WERI-Rb-1 (cell line): ENCODE data around the gene KCNB1.

Experiments used
- DNase-seq: peaks from one replicate; pipeline ENCODE4 v3.0.0-alpha.2; 2020
- H3K27ac ChIP-seq: fragments of 250-450 bp; sonication (Bioruptor Pico); 2 replicates; pipeline ENCODE4 v1.5.1; 2020; ENCODE audit warnings: mild to moderate bottlenecking, moderate library complexity
- H3K27me3 ChIP-seq: fragments of 250-450 bp; sonication (Bioruptor Pico); 2 replicates; pipeline ENCODE4 v1.5.1; 2021; ENCODE audit warnings: mild to moderate bottlenecking, low read depth, moderate library complexity; ENCODE audit not compliant: insufficient read depth, severe bottlenecking
- H3K36me3 ChIP-seq: fragments of 250-450 bp; sonication (Bioruptor Pico); 2 replicates; pipeline ENCODE4 v1.5.1; 2020; ENCODE audit warnings: mild to moderate bottlenecking, moderate library complexity
- H3K4me3 ChIP-seq: 2 replicates; pipeline ENCODE4 v1.5.1; 2011; ENCODE audit warnings: low read depth, mild to moderate bottlenecking, control low read depth, low read length
- H3K9me3 ChIP-seq: fragments of 250-450 bp; sonication (Bioruptor Pico); 2 replicates; pipeline ENCODE4 v1.5.1; 2021; ENCODE audit warnings: mild to moderate bottlenecking, moderate library complexity; ENCODE audit not compliant: severe bottlenecking
- TF ChIP-seq, protein P1 (sequence below): IDR thresholded peaks from 2 replicates; pipeline ENCODE4 v1.5.1; 2011; ENCODE audit warnings: low read depth, mild to moderate bottlenecking, control low read depth, inconsistent platforms, low read length

The KCNB1 gene

DNA sequence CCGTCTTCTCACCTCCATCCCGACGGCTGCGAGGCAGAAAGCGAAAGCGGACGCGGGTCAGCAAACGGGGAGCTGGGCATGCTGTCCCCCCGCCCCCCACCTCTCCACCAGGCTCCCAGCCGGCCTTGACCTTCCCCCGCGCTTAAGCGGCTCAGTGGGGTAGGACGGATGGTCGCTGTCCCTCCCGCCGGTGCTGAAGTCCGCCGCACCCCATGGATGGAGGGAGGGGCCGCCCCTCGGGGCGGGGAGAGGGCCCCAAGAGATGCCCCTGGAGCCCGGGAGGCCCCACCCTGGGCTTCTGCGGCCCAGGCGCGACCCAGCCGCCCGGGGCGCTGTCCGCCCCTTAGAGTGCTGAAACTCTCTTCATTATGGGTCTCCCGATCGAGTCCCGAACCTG lies at the start of gene KCNB1:
TSS of gene KCNB1 (minus strand) at position 48 of the 397 bp plus-strand sequence. CDS start 188 bp downstream, outside the sequence.
- H3K9me3 ChIP-seq: peaks cover 2% of the 10 kb centered on the region
- TF ChIP-seq, protein P1, sequence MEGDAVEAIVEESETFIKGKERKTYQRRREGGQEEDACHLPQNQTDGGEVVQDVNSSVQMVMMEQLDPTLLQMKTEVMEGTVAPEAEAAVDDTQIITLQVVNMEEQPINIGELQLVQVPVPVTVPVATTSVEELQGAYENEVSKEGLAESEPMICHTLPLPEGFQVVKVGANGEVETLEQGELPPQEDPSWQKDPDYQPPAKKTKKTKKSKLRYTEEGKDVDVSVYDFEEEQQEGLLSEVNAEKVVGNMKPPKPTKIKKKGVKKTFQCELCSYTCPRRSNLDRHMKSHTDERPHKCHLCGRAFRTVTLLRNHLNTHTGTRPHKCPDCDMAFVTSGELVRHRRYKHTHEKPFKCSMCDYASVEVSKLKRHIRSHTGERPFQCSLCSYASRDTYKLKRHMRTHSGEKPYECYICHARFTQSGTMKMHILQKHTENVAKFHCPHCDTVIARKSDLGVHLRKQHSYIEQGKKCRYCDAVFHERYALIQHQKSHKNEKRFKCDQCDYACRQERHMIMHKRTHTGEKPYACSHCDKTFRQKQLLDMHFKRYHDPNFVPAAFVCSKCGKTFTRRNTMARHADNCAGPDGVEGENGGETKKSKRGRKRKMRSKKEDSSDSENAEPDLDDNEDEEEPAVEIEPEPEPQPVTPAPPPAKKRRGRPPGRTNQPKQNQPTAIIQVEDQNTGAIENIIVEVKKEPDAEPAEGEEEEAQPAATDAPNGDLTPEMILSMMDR: peak; percentile 70
- peak within 1 kb of the TSS; percentile 70 for H3K4me3 ChIP-seq
- peak; percentile 89 for DNase-seq
- peak within 1 kb of the TSS; percentile 87 for H3K27ac ChIP-seq
- H3K27me3 ChIP-seq: no peaks in the 10 kb centered on the region
- peaks cover 32% of the 10 kb centered on the region for H3K36me3 ChIP-seq

DNA sequence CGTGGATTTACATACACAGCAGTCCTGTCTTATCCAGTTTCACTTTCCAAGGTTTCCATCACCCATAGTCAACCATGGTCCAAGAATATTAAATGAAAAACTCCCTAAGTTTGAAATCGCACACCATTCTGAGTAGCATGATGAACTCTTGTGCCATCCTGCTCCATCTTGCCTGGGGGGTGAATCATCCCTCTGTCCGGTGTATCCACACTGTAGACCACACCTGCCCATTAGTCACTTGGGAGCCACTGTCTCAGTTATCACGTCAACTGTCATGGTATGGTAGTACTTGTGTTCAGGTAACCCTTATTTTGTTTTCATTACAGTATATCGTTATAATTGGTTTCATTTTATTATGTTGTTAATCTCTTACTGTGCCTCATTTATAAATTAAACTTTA lies 47.0 kb upstream of the KCNB1 start:
- Histone ChIP-seq H3K4me3 (no peak overlapping the region), H3K27me3 (no peaks in the 10 kb centered on the region), H3K9me3 (no peaks in the 10 kb centered on the region), H3K27ac (no peak overlapping the region), H3K36me3 (no peaks in the 10 kb centered on the region)
- TF ChIP-seq, protein P1: no peak
- DNase-seq: no peak

DNA sequence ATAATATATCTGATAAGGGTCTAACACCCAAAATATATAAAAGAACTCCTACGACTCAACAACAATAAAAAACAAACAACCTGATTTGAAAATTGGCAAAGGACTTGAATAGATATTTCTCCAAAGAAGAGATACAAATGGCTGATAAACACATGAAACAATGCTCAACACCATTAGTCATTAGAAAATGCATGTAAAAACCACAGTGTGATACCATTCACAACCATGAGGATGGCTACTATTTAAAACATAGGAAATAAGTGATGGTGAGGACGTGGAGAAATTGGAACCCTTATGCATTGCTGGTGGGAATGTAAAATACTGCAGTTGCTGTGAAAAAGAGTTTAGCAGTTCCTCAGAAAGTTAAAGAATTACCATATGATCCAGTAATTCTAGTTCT lies 44.1 kb upstream of the KCNB1 start:
- no peak for DNase-seq
- Histone ChIP-seq H3K27me3 (no peaks in the 10 kb centered on the region), H3K4me3 (no peak overlapping the region), H3K27ac (no peak overlapping the region), H3K9me3 (no peaks in the 10 kb centered on the region), H3K36me3 (no peaks in the 10 kb centered on the region)
- TF ChIP-seq, protein P1: no peak

DNA sequence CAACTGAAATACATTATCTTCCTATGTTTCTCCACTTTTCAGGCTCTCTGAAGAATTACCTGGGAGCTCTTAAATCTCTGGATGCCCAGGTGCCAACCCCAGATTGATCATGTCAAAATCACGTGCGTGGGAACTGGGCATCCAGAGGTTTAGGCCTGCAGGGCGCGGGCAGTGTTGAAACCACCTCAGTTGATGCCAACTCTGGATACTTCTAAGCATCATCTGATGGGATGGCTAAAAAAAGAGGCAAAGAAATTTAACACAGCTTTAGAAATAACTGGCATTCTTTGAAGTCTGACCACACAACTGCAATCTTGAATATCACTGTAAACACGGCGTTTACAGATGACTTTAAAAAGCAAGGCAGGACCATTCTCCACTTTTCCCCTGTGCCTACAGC lies 43.6 kb upstream of the KCNB1 start:
- Histone ChIP-seq H3K9me3 (no peaks in the 10 kb centered on the region), H3K27me3 (no peaks in the 10 kb centered on the region), H3K4me3 (no peak overlapping the region), H3K36me3 (no peaks in the 10 kb centered on the region), H3K27ac (no peak overlapping the region)
- TF ChIP-seq, protein P1: no peak
- no peak for DNase-seq

DNA sequence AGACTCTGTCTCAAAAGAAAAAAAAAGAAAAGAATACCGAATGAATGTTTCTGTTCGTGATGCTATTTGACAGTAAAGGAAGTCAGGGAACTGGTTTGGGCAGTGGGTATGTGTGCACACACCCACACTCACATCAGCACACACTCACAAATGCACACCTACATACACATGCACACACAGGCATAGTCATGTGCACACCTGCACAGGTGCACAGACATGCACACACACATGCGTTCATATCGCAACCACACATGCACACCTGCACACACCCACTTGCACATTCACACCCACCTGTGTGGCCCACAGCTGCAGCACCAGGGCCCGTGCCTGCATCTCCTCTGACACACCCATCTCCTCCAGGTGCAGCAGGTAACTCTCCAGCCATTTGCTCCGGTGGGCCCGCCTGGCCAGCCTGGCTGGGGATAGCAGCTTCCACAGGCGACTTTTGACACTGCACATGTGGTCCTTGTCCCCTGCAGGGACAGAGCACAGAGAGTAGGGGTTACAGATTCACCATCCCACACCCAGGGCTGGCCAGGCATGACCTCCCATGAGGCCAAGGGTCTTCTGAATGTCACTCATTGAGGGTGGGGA lies 41.4 kb upstream of the KCNB1 start:
- H3K27ac ChIP-seq: no peak overlapping the region
- DNase-seq: no peak
- TF ChIP-seq, protein P1: no peak

DNA sequence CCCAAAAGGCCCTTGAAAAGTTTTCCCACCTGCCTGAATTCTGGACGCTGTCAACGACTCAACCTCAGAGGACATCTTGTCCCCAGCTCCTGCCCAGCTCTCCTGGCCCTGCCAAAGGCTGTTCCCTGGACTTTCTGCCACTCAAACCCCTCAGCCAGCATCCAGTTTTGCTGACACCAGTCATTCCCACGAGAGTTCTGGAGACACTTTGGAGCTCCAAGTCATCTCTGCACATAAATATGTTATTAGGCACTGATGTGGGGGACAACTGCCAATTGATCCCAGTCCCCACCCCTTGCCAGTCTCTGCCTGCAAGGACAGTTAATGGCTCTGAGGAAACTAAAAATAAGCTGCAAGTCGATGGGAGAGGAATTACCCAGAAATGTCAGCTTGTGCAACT lies 38.9 kb upstream of the KCNB1 start:
- no peak overlapping the region for H3K4me3 ChIP-seq
- H3K27ac ChIP-seq: no peak overlapping the region
- TF ChIP-seq, protein P1: no peak
- no peaks in the 10 kb centered on the region for H3K9me3 ChIP-seq
- DNase-seq: no peak
- H3K27me3 ChIP-seq: no peaks in the 10 kb centered on the region
- no peaks in the 10 kb centered on the region for H3K36me3 ChIP-seq

More for the DNA sequence above, 41.4 kb upstream of the KCNB1 start:
- Histone ChIP-seq H3K4me3 (no peak overlapping the region), H3K27me3 (no peaks in the 10 kb centered on the region), H3K36me3 (no peaks in the 10 kb centered on the region), H3K9me3 (no peaks in the 10 kb centered on the region)
